ENCODE data around the gene CREM.

DNA sequence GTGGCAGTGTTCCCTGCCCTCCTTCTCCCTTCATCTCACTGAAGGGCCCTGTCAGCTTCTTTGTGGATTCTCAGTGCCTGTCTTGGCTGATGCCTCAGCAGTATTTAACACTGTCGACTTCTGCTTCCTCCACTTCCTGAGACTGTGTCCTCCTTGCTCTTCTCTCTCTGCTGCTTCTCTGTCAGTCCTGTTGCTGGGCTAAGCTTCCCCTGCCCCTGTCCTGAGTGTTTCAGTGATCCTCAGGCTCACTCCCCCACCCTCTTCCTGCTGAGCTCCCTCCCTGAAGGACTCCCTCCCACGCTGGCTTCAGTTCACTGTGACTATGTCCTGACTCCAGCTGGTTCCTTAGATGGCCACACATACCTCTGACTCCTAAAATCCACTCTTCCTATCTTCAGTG, 64.9 kb downstream of the CREM start:
- TF ChIP-seq POLR2A (IDR thresholded peaks at IDR 0.05; ENCODE audit: low read depth, low read length) (no peak), POLR2AphosphoS5 (IDR thresholded peaks at IDR 0.05; ENCODE audit: low read depth, low read length) (no peak), TAF1 (IDR thresholded peaks at IDR 0.05; ENCODE audit: borderline replicate concordance, low read depth, low read length) (no peak)

Data from GM12892 (cell line).